NCI-H2171 (cell line): ENCODE measurements around the gene WDCP.
"Not testable (repeated sequence)": the region's sequence is repeated elsewhere in the genome, so short reads cannot be mapped to it uniquely, and the experiment has no call there.

Experiments used
- DNase-seq: peaks from one replicate; lab custom pipeline; 2025; lab: John Stamatoyannopoulos, UW

Gene WDCP

DNA sequence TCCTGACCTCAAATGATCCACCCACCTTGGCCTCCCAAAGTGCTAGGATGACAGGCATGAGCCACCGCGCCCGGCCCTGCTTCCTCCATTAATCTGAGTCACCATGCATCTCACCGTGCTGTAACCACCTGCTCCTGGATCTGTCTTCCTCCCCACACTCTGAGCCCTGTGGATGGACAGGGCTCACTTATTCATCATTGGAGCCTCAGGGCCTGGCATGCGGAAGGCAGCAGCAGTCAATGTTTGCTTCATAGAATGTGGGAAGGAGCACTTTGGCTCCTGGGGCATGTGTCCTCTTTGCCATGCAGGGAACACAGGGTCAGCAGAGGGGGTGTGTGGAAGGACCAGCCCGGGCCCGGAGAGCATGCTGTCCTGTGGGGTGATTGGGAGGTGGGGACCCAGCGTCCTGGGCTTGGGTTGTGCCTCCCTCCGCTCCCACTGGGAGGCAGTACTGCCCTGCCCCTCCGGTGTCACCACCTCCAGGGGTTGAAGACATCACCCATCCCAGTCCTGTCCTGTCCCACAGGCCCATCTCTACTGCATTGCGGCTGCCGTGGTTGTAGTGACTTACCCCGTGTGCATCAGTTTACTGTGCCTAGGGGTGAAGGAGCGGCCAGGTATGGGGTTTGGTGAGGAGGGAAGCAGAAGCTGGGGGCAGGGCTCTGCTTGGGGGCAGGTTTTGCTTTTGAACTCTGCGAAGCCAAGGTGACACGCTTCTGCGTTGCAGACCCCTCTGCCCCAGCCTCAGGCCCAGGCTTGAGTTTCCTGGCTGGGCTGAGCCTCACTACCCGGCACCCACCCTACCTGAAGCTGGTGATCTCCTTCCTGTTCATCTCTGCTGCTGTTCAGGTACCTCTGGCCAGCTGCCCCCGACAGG lies 25.8 kb downstream of the WDCP start:
- DNase-seq: no peak

DNA sequence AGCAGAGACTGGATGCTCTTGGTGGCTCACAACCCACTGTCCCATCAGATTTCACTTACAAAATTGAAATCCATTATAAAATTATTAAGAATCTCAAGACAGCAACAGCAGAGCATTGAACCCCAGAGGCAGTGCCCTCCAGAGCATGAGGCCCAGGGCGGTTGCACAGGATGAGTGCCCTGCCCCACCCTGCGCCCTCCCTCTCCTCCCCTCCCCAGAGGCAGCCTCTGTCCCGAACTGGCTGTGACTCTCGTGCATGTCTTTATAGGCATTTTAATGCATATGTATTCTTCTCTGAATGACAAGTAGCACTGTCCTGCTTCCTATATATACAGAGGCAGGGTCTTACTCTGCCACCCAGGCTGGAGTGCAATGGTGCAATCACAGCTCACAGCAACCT lies 26.9 kb downstream of the WDCP start:
- DNase-seq: no peak

DNA sequence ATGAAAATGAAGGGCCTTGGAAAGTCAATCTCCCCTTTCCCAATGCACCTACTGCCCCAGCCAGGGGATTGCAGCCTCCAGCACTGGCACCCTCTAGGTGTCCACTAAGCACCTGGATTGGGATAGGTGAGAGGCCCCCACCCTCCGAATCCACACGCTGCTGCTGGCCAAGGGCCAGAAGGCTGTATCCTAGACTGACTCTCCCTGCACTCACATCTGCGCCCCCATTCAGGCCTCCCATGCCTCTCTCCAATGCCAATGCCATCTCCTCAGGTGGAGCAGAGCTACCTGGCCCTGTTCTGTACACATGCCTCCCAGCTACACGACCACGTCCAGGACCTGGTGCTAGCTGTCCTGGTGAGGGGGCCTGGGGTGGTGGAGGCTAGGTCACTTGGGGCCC lies 27.5 kb downstream of the WDCP start:
- DNase-seq: no peak

DNA sequence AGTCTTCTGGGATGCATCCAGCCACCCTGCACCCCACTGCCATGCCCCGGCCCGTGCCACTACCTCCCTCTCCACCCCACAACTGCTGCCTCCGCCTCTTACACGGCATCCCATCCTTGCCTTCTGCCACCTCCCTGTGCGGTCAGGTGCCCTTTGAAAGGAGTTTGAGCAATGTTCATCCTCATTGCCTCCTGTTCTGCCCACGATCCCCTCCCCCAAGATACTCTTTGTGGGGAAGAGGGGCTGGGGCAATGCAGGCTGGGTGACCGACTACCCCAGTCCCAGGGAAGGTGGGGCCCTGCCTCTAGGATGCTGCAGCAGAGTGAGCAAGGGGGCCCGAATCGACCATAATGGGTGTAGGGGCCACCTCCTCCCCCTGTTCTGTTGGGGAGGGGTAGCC lies 28.9 kb downstream of the WDCP start:
- DNase-seq: no peak

DNA sequence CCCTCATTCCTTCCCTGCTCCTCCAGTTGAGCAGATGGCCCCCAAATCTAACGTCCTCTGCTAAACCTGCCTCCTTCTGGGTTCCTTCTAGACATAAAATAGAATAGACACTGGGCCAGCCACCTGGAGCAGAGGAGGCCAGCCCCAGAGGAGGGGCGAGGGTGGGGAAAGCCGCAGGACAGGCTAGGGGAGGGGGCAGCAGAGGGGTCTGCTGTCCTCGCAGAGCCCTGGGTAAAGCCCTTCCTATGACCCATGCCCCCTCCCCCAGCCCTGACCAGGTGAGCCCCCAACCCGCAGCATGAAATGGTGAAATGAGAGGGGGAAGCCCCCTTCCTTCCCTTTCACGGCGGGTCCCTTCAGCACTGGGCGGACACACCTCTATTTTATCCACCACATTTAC lies 29.5 kb downstream of the WDCP start:
- DNase-seq: no peak

DNA sequence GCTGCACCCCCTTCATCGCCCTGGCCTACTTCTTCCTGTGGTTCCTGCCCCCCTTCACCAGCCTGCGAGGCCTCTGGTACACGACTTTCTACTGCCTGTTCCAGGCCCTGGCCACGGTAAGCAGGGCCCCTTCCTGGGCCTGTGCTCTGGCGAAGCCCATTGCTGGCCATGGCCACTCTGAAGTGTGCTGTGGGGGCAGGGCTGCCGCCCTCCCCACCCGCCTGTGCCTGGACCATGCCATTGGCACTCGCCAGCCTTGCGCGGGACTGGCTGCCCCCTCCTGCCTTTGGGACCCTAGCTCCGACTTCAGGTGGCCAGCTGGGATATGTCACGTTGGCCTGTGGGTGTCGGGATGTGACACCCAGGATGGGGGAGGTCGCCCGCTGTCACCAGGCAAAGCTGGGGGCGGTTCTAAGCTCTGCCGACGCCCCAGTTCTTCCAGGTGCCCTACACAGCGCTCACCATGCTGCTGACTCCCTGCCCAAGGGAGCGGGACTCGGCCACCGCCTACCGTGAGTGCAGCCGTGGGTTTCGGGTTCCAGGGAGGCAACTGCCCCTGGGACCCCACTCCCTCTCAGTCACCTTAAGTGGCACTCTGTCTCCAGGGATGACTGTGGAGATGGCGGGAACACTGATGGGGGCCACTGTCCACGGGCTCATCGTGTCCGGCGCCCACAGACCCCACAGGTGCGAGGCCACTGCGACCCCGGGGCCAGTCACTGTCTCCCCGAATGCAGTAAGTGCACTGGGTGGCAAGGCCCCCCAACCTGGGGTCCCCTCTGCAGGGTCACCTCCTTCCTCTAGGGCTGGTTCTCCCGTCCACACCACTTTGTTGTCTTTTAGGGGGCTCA lies 30.1 kb downstream of the WDCP start:
- no peak for DNase-seq

DNA sequence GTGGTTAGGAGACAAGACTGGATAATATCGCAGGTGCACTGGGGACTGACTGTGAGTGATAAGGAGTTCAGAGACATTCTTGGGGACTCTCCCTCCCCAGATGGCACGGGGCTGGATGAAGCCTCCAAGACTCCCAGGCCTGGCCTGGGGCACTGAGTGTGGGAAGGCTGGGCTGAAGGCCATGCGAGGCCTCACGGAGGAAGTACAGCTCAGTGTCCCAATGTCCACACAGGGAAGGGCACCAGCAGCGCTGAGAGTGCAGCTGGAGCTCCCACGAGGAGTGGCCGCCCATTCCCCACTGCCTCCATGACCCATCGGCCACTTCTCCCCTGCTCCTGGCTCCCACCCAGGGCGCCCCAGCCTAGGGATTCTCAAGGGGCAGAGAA lies 30.8 kb downstream of the WDCP start:
- DNase-seq: no peak

DNA sequence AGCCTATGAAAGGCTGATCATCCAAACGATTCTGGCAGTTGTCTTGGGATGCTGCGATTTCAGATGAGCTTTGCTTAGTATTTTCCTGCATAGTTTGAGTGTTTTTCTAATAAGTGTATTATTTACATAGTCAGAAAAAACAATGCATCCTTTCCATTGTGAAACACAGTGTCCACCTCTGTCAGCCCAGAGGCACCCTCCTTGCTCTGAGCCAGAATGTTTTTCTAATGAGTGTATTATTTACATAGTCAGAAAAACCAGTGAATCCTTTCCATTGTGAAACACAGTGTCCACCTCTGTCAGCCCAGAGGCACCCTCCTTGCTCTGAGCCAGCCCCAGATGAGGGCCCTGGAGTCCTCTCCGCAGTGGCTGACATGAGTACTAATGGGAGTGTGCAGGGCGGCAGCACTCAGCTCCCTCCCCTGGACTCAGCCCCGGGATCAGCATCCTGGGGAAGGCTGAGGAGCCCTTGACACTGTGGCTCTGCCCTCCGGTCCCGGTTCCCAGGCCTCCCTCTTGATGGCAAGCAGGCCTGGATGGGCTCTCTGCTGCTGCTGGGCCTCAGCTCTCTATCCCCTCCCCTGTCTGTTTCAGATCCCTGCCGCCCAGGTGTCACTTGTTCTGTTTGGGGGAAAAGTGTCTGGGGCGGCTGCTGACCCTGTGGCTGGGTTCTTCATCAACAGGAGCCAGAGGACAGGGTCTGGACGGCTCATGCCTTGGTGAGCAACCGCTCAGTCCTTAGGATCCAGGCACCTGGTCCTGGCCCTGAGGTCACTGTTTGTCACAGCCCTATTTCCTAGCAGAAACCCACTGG lies 31.4 kb downstream of the WDCP start:
- no peak for DNase-seq

DNA sequence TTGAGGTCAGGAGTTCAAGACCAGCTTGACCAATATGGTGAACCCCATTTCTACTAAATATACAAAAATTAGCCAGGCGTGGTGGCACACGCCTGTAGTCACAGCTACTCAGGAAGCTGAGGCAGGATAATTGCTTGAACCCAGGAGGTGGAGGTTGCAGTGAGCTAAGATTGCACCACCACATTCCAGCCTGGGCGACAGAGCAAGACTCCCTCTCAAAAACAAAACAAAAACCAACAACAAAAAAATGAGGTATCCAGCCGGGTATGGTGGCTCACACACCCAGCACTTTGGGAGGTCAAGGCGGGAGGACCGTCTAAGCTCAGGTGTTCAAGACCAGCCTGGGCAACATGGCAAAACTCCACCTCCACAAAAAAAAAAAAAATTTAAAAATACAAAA lies 32.3 kb downstream of the WDCP start:
- DNase-seq: not testable (repeated sequence)

DNA sequence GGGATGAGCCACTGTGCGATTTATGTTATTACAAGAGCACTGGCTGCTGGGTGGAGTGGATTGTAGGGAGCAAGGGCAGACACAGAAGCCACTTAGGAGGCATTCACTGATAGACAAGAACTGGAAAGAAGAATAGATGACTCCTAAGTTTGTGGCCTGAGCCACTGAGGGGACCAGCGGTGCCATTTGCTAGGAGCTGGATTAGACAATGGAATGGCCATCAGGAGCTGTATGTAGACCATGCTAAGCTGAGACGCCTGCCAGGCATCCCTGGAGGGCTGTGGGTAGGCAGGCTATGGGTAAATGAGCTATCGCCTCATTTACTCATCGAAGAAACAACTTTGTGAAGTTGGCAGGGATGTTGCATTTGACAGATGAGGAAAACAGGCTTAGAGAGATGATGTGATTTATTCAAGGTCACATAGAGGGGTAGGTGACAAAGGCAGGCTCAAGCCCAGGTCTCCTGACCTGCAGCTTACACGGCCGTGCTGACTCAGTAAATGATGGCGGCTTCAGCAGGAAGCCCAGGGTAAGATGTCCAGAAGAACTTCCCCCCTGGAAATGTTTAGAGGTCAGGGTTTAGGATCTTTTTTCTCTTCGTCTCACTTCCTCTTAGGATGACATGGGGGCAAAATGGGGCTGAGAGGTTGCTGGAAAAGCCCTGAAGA lies 34.5 kb downstream of the WDCP start:
- DNase-seq: no peak

DNA sequence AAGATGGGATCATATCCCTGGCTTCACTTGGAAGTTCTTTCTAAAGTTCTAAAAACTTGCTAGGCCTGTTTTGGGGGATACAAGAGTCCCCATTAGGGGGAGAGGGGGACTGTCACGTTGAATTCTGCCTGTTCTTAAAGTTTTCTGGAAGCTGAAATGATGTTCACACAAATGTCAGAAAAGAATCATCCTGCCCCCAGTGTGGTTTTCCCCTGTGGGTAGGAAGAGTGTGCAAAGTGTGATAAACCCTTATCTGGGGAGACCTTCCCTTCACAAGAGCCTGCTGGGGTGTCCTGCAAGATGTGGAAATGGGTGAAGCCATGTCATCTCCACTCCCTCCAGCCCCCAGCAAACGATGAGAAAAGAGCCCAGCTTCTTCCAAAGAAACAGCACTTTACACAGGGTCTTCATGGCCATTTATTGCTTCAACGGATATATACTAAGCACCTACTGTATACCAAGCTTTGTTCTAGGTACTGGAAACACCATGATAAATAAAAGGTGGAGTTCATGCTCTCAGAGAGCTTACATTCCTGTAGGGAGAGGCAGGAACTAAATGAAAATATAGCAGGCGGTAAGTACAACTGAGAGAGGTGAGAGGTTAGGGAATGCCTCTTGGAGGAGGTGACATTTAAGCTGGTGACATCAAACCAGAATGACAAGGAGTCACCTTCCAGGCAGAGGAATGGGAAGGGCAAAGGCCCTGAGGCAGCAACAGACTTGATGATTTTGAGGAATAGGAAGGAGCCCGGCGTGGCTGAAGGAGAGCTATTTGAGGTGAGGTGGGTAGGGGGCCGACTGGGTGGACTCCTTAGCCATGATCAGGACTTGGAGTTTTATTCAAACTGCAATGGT lies 35.7 kb downstream of the WDCP start:
- DNase-seq: no peak

DNA sequence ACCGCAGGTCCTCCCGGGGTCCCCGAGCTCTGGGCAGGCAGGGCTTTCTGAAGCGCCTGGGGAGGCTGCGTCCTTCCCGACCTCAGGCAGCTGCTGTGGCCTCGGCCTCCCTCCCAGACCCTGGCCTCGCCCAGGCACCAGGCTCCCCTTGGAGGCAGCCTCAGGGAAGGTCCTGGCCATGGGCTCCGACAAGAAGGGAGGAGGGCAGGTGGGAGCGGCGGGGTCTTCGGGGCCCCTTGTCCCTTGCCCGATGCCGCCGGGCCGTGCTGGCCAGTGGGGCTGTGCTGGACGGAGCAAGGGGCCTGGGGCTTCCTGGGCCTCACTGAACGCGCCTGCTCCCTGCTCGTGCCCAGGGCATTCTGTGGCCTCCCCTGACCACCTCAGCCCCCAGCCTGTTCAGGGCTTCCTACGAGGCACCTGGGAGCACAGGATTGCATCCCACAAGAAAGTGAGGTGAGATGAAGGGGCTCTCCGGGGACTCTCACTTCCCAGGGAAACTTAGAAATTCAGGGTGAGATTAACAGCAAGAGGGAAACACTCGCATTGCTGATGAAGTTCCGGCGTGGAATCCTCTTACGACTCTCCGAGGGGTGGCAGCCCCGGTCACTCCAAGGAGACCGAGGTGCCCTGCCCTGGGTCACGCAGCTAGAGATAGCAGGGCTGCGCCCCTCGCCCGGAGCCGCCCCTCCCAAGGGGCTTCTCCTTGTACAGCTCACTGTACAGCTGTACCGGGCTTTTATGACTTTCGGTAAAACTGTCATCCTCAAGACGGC lies 36.5 kb downstream of the WDCP start:
- no peak for DNase-seq

DNA sequence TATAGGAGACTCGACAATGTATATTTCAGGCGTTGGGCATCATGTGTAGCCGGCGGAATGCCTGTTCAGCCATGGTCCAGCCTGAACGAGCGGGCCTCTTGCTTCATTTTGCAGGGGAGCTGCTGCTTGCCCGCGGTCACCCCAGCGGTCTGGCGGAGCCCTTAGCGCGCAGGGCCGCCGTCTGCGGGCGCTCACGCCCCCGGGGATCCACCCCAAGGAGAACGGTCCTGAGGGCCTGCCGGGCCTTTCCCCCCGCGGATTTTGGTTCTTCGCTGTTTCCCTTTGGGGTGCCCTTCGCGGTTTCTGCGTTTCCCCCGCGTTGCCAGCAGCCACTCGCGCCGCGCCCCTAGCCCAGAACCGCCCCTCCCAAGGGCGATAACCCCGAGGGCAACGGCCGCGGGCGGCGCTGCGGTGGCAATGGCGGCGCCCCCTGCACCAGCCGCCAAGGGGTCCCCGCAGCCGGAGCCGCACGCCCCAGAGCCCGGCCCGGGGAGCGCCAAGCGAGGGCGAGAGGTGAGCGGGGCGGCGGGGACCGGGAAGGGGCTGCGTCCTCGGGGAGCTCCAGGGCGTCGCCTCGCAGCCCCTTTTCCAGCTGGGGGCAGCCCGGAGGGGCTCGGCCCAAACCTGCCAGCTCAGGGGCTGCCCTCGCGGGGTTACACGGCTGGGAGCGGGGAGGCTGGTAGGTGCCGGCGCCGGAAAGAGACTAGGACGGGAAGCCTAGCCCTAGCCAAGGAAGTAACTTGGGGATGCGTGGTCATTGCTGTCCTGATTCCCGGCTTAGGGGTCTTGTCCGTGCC lies 37.3 kb downstream of the WDCP start, which contains the start of gene MFSD2B:
Gene MFSD2B (plus strand): TSS at position 406 of the 797 bp plus-strand sequence. CDS start 12 bp downstream, at position 418.
- DNase-seq: no peak

DNA sequence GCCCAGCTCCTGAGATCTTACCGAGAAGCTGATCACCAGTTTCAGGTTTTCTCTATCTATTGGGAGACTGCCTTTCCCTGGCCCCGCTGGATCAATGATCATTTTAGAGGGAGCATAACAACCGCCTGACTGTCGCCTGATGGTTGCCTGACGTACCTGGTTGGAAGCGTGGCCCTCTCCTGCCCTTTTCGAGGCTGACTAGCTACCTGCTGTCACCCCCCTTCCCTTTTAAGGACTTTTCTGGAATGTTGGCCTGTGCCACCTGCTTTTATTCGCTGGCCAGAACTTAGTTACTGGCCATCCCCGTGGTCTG lies 37.9 kb downstream of the WDCP start:
- DNase-seq: no peak

DNA sequence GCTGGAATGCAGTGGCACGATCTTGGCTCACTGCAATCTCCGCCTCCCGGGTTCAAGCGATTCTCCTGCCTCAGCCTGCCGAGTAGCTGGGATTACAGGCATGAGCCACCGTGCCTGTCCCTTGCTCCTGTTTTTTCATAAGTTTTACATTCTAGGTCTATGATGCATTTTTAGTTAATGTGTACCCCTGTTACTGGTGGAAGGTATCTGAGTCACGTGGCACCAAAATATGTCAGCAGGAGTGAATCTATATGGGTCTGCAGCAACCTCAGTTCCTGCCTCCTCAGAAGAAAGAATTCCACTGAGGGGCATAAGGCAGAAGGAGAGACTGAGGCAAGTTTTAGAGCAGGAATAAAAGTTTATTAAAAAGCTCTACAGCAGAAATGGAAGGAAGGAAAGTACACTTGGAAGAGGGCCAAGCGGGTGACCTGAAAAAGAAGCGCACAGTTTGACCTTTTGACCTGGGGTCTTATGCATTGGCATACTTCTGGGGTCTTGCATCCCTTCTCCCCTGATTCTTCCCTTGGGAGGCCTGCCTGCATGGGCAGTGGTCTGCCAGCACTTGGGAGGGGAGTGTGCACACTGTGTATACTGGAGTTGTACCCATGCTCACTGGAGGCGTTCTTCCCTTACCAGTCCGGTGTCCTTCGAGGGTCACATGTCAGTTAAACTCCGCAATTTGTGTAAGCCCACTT lies 38.4 kb downstream of the WDCP start:
- DNase-seq: no peak

DNA sequence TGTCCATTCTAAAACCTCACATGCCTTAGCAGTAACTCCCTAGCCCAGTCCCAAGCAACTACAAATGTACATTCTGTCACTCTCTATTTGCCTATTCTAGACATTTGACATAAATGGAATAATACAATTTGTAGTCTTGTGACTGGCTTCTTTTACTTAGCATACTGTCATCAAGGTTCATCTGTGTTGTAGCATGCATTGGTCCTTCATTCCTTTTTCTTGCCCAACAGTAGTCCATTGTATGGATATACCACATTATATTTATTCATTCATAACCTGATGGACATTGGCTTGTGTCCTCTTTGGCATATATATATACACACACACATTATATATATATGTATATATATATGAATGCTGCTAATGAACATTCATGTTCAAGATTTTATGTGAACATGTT lies 39.5 kb downstream of the WDCP start:
- DNase-seq: no peak

DNA sequence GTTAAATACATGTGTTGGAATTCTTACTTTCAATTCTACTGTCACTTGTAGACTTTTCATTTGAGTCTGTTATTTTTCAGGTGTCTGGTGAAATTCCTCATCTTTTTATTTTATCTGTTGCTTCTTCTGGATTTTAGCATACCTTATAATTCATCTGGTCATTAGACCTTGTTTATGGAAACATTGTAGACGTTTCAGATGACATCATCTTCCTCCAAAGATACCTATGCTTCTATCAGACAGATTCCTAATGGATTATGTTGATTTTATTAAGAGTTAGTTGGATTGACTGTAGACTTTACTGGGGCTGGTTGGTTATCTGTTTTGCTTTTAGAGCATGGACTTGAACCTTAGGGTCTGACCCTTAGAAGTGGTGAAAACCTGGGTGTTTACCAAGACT lies 52.6 kb downstream of the WDCP start:
- DNase-seq: no peak

DNA sequence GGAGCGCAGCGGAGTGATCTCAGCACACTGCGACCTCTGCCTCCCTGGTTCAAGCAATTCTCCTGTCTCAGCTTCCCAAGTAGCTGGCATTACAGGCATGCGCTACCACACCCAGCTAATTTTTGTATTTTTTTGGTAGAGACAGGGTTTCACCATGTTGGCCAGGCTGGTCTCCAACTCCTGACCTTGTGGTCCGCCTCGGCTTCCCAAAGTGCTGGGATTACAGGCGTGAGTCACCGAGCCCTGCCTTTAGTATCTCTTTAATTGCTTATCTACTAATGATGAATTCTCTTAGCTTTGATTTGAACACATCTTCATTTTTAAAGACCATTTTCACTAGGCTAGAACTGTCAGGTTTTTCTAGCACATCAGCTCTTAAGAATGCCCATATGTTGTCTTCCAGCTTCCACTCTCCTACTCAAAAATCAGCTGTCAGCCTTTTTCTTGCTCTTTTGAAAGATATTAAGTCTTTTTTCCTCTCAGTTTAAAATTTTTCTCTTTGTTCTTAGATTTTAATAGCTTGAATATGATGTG lies 53.4 kb downstream of the WDCP start:
- DNase-seq: no peak
